Spleen (tissue), 7 donors: ENCODE measurements around the gene MSI2.

Experiments
- CTCF ChIP-seq, 11 experiments: fragments of 200-600 bp in 7 of 11; fragments of 450-650 bp in 4 of 11; sonication (generic) in 4 of 11; IDR thresholded peaks in 8 of 11; conservative IDR thresholded peaks in 3 of 11; 1 replicate in 7 of 11; 2 replicates in 4 of 11; pipeline versions ENCODE4 v1.4.0 to v1.8.0; 2016 to 2021; ENCODE audit warnings: antibody characterized with exemption in 11 of 11, inconsistent platforms in 4 of 11, mild to moderate bottlenecking in 1 of 11
- POLR2A ChIP-seq, 3 donors: fragments of 450-650 bp; IDR thresholded peaks; one replicate each; pipeline ENCODE4 v1.5.1; 2017; ENCODE audit warnings: antibody characterized with exemption in 3 of 3, mild to moderate bottlenecking in 1 of 3
- donor health status: DM: no; HTN: no; CAD: no; lungs with moderate emphysema.
- donor health status: DM: no; HTN: no; CAD: no.
- donor health status: DM: no; HTN: no; CAD: no.

- TF ChIP-seq CTCF (IDR thresholded peaks at IDR 0.05 in 8 of 11, conservative IDR thresholded peaks at IDR 0.05 in 3 of 11) (no peak), POLR2A (IDR thresholded peaks at IDR 0.05) (no peak)
These were observed 386.7 kb downstream of the MSI2 start for GRCh38 chr17:57643062-57643461.
